Measurements from ENCODE around the gene C1orf159.

GRCh38 chr1:1088029-1088800 lies 27.7 kb downstream of the C1orf159 start:
- TF ChIP-seq CTCF (conservative IDR thresholded peaks at IDR 0.05 in 1 of 2, IDR thresholded peaks at IDR 0.05 in 1 of 2; ENCODE audit: low read depth in 1 of 2, low read length in 2 of 2) (no peak), EZH2 (IDR thresholded peaks at IDR 0.05; ENCODE audit: low read length, missing control alignments) (no peak)
